HepG2 (cell line): ENCODE results near the gene RGS19. TPM values are rescaled to one million over a fixed set of nuclear protein-coding genes. Genes with fewer than 3 reads are reported as not detected.

ENCODE experiments used
- ATAC-seq: fragments of 200-7000 bp; cut with Tn5 transposase; 3 replicates; pipeline ENCODE4 v1.9.1; 2020; ENCODE audit warnings: mild to moderate bottlenecking, moderate library complexity
- BruUV-seq: library from RNA; stranded (reverse); fragments of 400-500 nt; replicated peaks from 2 replicates; lab custom pipeline; 2021; lab: Mats Ljungman, UMichigan
- CTCF ChIA-PET: fragments of 300-600 bp; formaldehyde crosslinking; extraction: SDS; loops from one replicate; lab custom pipeline; 2021; ENCODE audit warnings: low total read pairs, inconsistent platforms, low intra/inter-chr PET ratio; lab: Yijun Ruan, JAX
- POLR2A ChIA-PET: fragments of 350-600 bp; sonication (Branson Sonifier 250); formaldehyde crosslinking; loops from one replicate; lab custom pipeline; 2020; ENCODE audit warnings: antibody characterized with exemption, inconsistent platforms; lab: Yijun Ruan, JAX
- DNase-seq: peaks from one replicate; pipeline ENCODE4 v3.0.0-alpha.2; 2015; ENCODE audit warnings: low spot score
- FAIRE-seq: peaks from 3 replicates; lab custom pipeline; 2011; peaks lifted over from hg19 to GRCh38; lab: Jason Lieb, UNC
- H2AFZ ChIP-seq: one replicate; pipeline ENCODE4 v1.6.1; 2011; ENCODE audit warnings: low read length, inconsistent platforms
- H3K27ac ChIP-seq: fragments of 300-600 bp; 3 replicates; pipeline ENCODE4 v1.8.0; 2011; ENCODE audit warnings: mixed run types, mild to moderate bottlenecking, mixed read lengths, low read length, inconsistent platforms; ENCODE audit not compliant: insufficient read depth; ENCODE audit errors: extremely low read length
- H3K27me3 ChIP-seq, 2 experiments: fragments of 200-600 bp in 1 of 2; 2 replicates in 1 of 2; 3 replicates in 1 of 2; pipeline versions ENCODE4 v1.6.0 to v1.8.0; 2011; ENCODE audit warnings: low read length in 2 of 2, mild to moderate bottlenecking in 2 of 2, moderate library complexity in 2 of 2, inconsistent platforms in 1 of 2; ENCODE audit not compliant: insufficient read depth in 2 of 2, control insufficient read depth in 1 of 2
- H3K36me3 ChIP-seq, 2 experiments: fragments of 200-600 bp in 1 of 2; replicated peaks in 1 of 2; 2 replicates in 1 of 2; 3 replicates in 1 of 2; pipeline versions ENCODE4 v1.5.1 to v1.8.0; 2011; ENCODE audit warnings: low read length in 2 of 2, inconsistent platforms in 1 of 2; ENCODE audit not compliant: insufficient read depth in 2 of 2, control insufficient read depth in 1 of 2
- H3K4me1 ChIP-seq: 2 replicates; pipeline ENCODE4 v1.5.1; 2012; ENCODE audit warnings: low read length, inconsistent platforms; ENCODE audit not compliant: insufficient read depth
- H3K4me2 ChIP-seq: 2 replicates; pipeline ENCODE4 v1.6.0; 2011; ENCODE audit warnings: low read depth, low read length, inconsistent platforms
- H3K4me3 ChIP-seq, 3 experiments: fragments of 200-600 bp in 1 of 3; sonication (generic), shearing (Covaris generic) in 1 of 3; replicated peaks in 1 of 3; 2 replicates each; pipeline ENCODE4 v1.5.1; 2011 to 2016; ENCODE audit warnings: low read length in 3 of 3, inconsistent platforms in 2 of 3, low read depth in 2 of 3, mild to moderate bottlenecking in 2 of 3, control low read depth in 1 of 3, mixed read lengths in 1 of 3; ENCODE audit not compliant: insufficient read depth in 1 of 3
- H3K79me2 ChIP-seq: one replicate; pipeline ENCODE4 v1.6.1; 2011; ENCODE audit warnings: low read length, inconsistent platforms; ENCODE audit not compliant: insufficient read depth
- H3K9ac ChIP-seq: 2 replicates; pipeline ENCODE4 v1.6.0; 2011; ENCODE audit warnings: mild to moderate bottlenecking, low read depth, low read length, inconsistent platforms; ENCODE audit not compliant: insufficient read depth
- H3K9me3 ChIP-seq: 2 replicates; pipeline ENCODE4 v1.5.1; 2012; ENCODE audit warnings: mild to moderate bottlenecking, low read length
- H4K20me1 ChIP-seq: 2 replicates; pipeline ENCODE4 v1.6.0; 2011; ENCODE audit warnings: inconsistent platforms, mild to moderate bottlenecking, low read length, moderate library complexity; ENCODE audit not compliant: insufficient read depth
- MTA1 ChIP-seq: sonication (generic); formaldehyde crosslinking; IDR thresholded peaks from 2 replicates; pipeline ENCODE4 v1.4.0; 2020; ENCODE audit warnings: missing genetic modification reagents, mild to moderate bottlenecking, borderline replicate concordance
- NCOA5 ChIP-seq: sonication (generic); formaldehyde crosslinking; IDR thresholded peaks from 2 replicates; pipeline ENCODE4 v1.4.0; 2020; ENCODE audit warnings: missing genetic modification reagents
- REXO4 ChIP-seq: sonication (generic); formaldehyde crosslinking; IDR thresholded peaks from 2 replicates; pipeline ENCODE4 v1.8.0; 2022; ENCODE audit warnings: missing genetic modification reagents, mild to moderate bottlenecking, borderline replicate concordance
- ZIK1 ChIP-seq: sonication (generic); formaldehyde crosslinking; IDR thresholded peaks from 2 replicates; pipeline ENCODE4 v1.5.0; 2020; ENCODE audit warnings: mild to moderate bottlenecking, low read depth, missing genetic modification reagents, borderline replicate concordance
- ZNF138 ChIP-seq: sonication (generic); formaldehyde crosslinking; IDR thresholded peaks from 2 replicates; pipeline ENCODE4 v1.5.0; 2020; ENCODE audit warnings: mild to moderate bottlenecking, low read depth, missing genetic modification reagents
- WGBS: methylation state at CpG from one replicate; pipeline ENCODE4 v1.1.6; 2017; ENCODE audit warnings: low lambda C conversion rate; 5-methylcytosine and 5-hydroxymethylcytosine counted together
- in situ Hi-C: cut with HindIII; loops from 2 replicates; pipeline ENCODE4 v1.10.0; 2017; ENCODE audit warnings: low pct_unique_long_range_greater_than_20kb; ENCODE audit not compliant: extremely low pct_ligation_motif_present
- intact Hi-C: fragments of 100-400 bp; cut with micrococcal nuclease; formaldehyde crosslinking; loops from one replicate; pipeline ENCODE4 v1.10.0; 2022; ENCODE audit not compliant: unreplicated experiment
- polyA plus RNA-seq, 8 experiments: library from polyadenylated mRNA; depleted of rRNA in 3 of 8; stranded (reverse) in 7 of 8; unstranded in 1 of 8; fragments of >200 nt; fragmentation: Illumina TruSeq in 4 of 8; extraction: Trizol in 4 of 8; gene quantifications; 2 replicates each; pipeline versions ENCODE4 v1.2.1 to v1.2.3, GENCODE V29; 2011 to 2016; ENCODE audit warnings: low read depth in 4 of 8, missing spikeins in 1 of 8, mixed read lengths in 1 of 8; ENCODE audit not compliant: insufficient read depth in 1 of 8
- total RNA-seq, 5 experiments: library from RNA; depleted of rRNA; stranded (reverse); fragments of >200 nt; fragmentation: Illumina TruSeq; extraction: Trizol; gene quantifications; 2 replicates each; pipeline ENCODE4 v1.2.3, GENCODE V29; 2016; ENCODE audit warnings: low read depth in 1 of 5
- TF ChIP-seq, protein P1 (sequence below): sonication (generic); formaldehyde crosslinking; IDR thresholded peaks from 2 replicates; pipeline ENCODE4 v1.5.1; 2020; ENCODE audit warnings: mild to moderate bottlenecking, missing genetic modification reagents, borderline replicate concordance
- TF ChIP-seq, protein P2 (sequence below): sonication (generic); formaldehyde crosslinking; IDR thresholded peaks from one replicate; pipeline ENCODE4 v1.5.1; 2020; ENCODE audit warnings: mild to moderate bottlenecking, missing genetic modification reagents; ENCODE audit errors: not compliant biosample characterization

Gene RGS19
- total and polyA plus RNA-seq, 2 of the 13 experiments (the other 11 are each of a cell fraction or from before 2014, with no cell fraction given): 10.7 to 11.9 TPM

DNA sequence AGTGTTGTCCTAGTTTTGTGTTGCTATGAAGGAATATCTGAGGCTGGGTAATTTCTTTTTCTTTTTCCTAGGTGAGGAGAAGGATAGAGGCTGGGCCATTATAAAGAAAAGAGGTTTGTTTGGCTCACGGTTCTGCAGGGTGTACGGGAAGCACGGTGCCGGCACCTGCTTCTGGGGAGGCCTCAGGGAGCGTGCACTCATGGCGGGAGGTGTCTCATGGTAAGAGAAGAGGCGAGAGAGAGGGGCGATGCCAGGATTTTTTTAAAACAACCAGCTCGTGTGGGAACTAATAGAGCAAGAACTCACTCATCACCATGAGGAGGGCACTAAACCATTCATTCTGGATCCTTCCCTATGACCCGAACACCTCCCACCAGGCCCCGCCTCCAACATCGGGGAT, 42.3 kb upstream of the RGS19 start (continued):
- TF ChIP-seq, protein P1, sequence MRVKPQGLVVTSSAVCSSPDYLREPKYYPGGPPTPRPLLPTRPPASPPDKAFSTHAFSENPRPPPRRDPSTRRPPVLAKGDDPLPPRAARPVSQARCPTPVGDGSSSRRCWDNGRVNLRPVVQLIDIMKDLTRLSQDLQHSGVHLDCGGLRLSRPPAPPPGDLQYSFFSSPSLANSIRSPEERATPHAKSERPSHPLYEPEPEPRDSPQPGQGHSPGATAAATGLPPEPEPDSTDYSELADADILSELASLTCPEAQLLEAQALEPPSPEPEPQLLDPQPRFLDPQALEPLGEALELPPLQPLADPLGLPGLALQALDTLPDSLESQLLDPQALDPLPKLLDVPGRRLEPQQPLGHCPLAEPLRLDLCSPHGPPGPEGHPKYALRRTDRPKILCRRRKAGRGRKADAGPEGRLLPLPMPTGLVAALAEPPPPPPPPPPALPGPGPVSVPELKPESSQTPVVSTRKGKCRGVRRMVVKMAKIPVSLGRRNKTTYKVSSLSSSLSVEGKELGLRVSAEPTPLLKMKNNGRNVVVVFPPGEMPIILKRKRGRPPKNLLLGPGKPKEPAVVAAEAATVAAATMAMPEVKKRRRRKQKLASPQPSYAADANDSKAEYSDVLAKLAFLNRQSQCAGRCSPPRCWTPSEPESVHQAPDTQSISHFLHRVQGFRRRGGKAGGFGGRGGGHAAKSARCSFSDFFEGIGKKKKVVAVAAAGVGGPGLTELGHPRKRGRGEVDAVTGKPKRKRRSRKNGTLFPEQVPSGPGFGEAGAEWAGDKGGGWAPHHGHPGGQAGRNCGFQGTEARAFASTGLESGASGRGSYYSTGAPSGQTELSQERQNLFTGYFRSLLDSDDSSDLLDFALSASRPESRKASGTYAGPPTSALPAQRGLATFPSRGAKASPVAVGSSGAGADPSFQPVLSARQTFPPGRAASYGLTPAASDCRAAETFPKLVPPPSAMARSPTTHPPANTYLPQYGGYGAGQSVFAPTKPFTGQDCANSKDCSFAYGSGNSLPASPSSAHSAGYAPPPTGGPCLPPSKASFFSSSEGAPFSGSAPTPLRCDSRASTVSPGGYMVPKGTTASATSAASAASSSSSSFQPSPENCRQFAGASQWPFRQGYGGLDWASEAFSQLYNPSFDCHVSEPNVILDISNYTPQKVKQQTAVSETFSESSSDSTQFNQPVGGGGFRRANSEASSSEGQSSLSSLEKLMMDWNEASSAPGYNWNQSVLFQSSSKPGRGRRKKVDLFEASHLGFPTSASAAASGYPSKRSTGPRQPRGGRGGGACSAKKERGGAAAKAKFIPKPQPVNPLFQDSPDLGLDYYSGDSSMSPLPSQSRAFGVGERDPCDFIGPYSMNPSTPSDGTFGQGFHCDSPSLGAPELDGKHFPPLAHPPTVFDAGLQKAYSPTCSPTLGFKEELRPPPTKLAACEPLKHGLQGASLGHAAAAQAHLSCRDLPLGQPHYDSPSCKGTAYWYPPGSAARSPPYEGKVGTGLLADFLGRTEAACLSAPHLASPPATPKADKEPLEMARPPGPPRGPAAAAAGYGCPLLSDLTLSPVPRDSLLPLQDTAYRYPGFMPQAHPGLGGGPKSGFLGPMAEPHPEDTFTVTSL (CRISPR knock-in tag): no peak
- no peak for TF ChIP-seq REXO4
- no peak for TF ChIP-seq ZNF138
- TF ChIP-seq NCOA5: no peak

DNA sequence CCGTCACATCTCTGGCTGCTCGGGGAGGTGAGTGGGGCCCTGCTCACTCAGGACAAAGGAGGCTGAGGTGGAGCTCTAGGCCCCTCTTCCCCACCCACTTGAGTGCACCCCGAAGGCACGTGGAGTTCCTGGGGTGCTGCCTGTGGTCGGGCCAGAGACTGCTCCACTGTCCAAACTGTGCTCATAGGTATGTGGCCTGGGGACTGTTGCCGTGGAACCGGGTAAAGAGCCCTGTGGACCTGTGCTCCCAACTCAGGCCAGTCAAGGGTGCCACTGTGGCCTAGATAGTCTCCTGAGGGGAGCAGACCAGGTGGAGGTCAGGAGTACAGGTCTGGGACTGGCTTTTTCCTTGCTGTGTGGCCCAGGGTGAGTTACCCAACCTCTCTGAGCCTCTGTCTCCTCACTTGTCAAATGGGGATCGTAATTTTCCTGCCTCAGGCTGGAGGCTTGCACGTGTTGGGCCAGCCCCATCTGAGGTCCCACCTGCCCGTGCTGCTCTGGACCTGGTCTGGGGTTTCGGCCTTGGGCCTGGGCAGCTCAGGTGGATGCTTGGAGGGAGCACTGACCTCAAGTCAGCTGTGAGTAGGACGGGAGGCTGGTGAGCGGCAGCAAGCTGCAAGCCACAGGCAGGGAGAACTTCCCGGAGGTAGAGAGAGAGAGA, 40.5 kb upstream of the RGS19 start:
- WGBS: 32% methylated on average over 10 of the region's 14 CpGs
- in situ Hi-C loops (loop anchor here (5.0 kb wide), 1 partner anchor 38 kb away; the partner anchor contains the start of genes LKAAEAR1 and OPRL1), intact Hi-C loops (loop anchor here (1.0 to 2.0 kb wide), 3 partner anchors 17 to 139 kb away; partner anchors contain the start of gene PRPF6)
- no peaks in the 10 kb centered on the region for H4K20me1 ChIP-seq
- peaks cover 7 to 34% of the 10 kb centered on the region in 2 experiments for H3K27me3 ChIP-seq
- H3K4me3 ChIP-seq: 0 out of 6 replicates have a peak overlapping the region, but pooled peaks of 1 of the 3 experiments have one; percentile 8
- H3K27ac ChIP-seq: no peak overlapping the region
- no peaks in the 10 kb centered on the region for H3K79me2 ChIP-seq
- ChIA-PET CTCF (interaction anchor here (1.5 to 2.5 kb wide), 4 partner anchors 18 to 139 kb away, joined by 7 to 21 read pairs (median 12); partner anchors contain the start of genes LKAAEAR1 and PRPF6), POLR2A (interaction anchor here (1.0 to 1.3 kb wide), 4 partner anchors 11 to 163 kb away, joined by 3 to 8 read pairs (median 4); partner anchors contain the start of gene C20orf204)
- no peak overlapping the region for H2AFZ ChIP-seq
- H3K9me3 ChIP-seq: no peaks in the 10 kb centered on the region
- no peaks in the 10 kb centered on the region for H3K36me3 ChIP-seq
- H3K9ac ChIP-seq: no peak overlapping the region
- peaks cover 11% of the 10 kb centered on the region for H3K4me1 ChIP-seq
- BruUV-seq: no TSS peak
- peak overlapping the region; percentile 38 for H3K4me2 ChIP-seq
- no peak for DNase-seq
- ATAC-seq: peak; percentile 37
- no peak for FAIRE-seq
- TF ChIP-seq ZIK1 (CRISPR knock-in tag): no peak; the same call in 1 of the 2 replicates
- TF ChIP-seq, protein P2, sequence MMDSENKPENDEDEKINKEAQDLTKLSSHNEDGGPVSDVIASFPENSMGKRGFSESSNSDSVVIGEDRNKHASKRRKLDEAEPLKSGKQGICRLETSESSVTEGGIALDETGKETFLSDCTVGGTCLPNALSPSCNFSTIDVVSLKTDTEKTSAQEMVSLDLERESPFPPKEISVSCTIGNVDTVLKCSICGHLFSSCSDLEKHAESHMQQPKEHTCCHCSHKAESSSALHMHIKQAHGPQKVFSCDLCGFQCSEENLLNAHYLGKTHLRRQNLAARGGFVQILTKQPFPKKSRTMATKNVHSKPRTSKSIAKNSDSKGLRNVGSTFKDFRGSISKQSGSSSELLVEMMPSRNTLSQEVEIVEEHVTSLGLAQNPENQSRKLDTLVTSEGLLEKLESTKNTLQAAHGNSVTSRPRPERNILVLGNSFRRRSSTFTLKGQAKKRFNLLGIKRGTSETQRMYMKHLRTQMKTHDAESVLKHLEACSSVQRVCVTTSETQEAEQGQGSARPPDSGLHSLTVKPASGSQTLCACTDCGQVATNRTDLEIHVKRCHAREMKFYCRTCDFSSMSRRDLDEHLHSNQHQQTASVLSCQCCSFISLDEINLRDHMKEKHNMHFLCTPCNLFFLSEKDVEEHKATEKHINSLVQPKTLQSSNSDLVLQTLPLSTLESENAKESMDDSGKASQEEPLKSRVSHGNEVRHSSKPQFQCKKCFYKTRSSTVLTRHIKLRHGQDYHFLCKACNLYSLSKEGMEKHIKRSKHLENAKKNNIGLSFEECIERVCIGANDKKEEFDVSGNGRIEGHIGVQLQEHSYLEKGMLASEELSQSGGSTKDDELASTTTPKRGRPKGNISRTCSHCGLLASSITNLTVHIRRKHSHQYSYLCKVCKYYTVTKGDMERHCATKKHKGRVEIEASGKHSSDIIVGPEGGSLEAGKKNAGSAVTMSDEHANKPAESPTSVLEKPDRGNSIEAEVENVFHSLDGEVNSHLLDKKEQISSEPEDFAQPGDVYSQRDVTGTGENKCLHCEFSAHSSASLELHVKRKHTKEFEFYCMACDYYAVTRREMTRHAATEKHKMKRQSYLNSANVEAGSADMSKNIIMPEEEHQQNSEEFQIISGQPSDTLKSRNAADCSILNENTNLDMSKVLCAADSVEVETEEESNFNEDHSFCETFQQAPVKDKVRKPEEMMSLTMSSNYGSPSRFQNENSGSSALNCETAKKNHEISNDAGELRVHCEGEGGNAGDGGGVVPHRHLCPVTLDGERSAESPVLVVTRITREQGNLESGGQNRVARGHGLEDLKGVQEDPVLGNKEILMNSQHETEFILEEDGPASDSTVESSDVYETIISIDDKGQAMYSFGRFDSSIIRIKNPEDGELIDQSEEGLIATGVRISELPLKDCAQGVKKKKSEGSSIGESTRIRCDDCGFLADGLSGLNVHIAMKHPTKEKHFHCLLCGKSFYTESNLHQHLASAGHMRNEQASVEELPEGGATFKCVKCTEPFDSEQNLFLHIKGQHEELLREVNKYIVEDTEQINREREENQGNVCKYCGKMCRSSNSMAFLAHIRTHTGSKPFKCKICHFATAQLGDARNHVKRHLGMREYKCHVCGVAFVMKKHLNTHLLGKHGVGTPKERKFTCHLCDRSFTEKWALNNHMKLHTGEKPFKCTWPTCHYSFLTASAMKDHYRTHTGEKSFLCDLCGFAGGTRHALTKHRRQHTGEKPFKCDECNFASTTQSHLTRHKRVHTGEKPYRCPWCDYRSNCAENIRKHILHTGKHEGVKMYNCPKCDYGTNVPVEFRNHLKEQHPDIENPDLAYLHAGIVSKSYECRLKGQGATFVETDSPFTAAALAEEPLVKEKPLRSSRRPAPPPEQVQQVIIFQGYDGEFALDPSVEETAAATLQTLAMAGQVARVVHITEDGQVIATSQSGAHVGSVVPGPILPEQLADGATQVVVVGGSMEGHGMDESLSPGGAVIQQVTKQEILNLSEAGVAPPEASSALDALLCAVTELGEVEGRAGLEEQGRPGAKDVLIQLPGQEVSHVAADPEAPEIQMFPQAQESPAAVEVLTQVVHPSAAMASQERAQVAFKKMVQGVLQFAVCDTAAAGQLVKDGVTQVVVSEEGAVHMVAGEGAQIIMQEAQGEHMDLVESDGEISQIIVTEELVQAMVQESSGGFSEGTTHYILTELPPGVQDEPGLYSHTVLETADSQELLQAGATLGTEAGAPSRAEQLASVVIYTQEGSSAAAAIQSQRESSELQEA (CRISPR knock-in tag): peak; percentile 42
- TF ChIP-seq MTA1 (CRISPR knock-in tag): peak; percentile 41; the same call in 1 of the 2 replicates
